ENCODE data around the gene CHCHD6. TPM values are rescaled to one million over a fixed set of nuclear protein-coding genes. Genes with fewer than 3 reads are reported as not detected.
A peak's percentile ranks its signal among the peaks of the same experiment; 100 is the strongest.

CHCHD6 gene, protein sequence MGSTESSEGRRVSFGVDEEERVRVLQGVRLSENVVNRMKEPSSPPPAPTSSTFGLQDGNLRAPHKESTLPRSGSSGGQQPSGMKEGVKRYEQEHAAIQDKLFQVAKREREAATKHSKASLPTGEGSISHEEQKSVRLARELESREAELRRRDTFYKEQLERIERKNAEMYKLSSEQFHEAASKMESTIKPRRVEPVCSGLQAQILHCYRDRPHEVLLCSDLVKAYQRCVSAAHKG
- 1 to 10 TPM; 2.0 to 2.9 TPM for total RNA-seq
- 1 to 10 TPM; 4.9 to 5.1 TPM for polyA plus RNA-seq

DNA sequence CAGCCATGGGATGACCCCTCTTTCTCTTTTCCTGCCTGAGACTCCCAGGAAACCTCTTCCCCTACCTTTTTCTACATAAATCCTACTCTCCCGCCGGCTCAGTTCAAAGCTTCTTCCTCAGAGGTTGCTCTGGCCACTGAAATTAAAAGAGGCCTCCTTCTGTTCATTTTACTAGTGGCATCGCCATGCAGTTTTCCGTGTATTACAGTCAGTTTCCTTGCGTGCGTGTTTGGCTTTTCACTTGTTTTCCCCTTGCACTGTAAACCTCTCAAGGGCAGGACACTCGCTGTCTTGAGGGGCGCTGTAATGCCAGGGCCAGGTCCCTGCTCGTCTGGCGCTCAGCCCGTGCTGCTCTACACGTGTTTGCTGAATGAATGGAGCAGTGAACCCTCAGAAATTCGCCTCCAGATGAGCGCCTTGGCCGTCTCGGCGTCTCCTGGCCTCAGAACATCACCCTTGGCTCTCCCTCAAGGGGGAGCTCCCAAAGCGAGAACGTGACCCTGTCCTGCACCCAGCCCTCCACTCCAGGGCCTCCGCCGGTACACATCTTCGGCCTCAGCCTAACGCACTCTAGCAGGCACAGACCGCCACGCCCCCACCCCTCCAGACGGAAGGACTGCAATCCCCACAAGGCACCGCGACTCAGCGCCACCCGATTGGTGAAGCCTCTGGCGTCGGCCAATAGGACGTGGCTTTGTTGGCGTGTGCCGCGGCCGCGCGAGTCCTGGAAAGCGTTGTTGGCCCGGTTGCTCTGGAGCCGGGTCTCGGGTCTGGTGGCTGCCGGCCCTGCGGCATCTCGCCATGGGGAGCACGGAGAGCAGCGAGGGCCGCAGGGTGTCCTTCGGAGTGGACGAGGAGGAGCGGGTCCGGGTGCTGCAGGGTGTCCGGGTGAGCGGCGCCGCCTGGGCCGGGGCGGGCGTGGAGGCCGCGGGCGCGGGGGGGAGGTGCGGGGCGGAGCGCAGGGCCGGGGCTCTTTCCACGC lies at the start of gene CHCHD6:
Gene CHCHD6 (plus strand): TSS at position 729 of the 982 bp plus-strand sequence. CDS start 73 bp downstream, at position 802.
- H3K27ac ChIP-seq (ENCODE audit: low read depth in 1 of 2, low read length in 2 of 2) = no peak within 1 kb of the TSS
- peak within 1 kb of the TSS in 1 of 2 donors; percentile 13 for H3K9ac ChIP-seq (ENCODE audit: low read depth in 1 of 2, low read length in 2 of 2)
- WGBS = 5% methylated on average over 69 of the region's 69 CpGs
- peaks cover 8 to 18% (median 11%) of the 10 kb centered on the region in 4 donors for H3K4me1 ChIP-seq (ENCODE audit: control insufficient read depth in 4 of 4, insufficient read depth in 4 of 4, low read length in 3 of 4)
- H3K9me3 ChIP-seq (ENCODE audit: control insufficient read depth in 4 of 4, low read length in 3 of 4) = no peaks in the 10 kb centered on the region
- H3K27me3 ChIP-seq (ENCODE audit: control insufficient read depth in 4 of 4, insufficient read depth in 4 of 4, low read length in 3 of 4) = no peaks in the 10 kb centered on the region
- TF ChIP-seq, protein P1, sequence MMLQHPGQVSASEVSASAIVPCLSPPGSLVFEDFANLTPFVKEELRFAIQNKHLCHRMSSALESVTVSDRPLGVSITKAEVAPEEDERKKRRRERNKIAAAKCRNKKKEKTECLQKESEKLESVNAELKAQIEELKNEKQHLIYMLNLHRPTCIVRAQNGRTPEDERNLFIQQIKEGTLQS (IDR thresholded peaks at IDR 0.05) = no peak
- peak; percentile 100 for TF ChIP-seq SP1 (IDR thresholded peaks at IDR 0.05)
- peak within 1 kb of the TSS; percentile 63 to 82 (median 82) for H3K4me3 ChIP-seq (ENCODE audit: low read depth in 1 of 3, low read length in 3 of 3)
- H3K36me3 ChIP-seq (ENCODE audit: control insufficient read depth in 4 of 4, insufficient read depth in 3 of 4, low read depth in 1 of 4, low read length in 3 of 4) = no peaks in the 10 kb centered on the region
- DNase-seq (ENCODE audit: low spot score) = peak; percentile 94

- H3K4me1 ChIP-seq (ENCODE audit: control insufficient read depth in 4 of 4, insufficient read depth in 4 of 4, low read length in 3 of 4) = peaks cover 0 to 15% (median 8%) of the 10 kb centered on the region in 4 donors
- WGBS = under 1% methylated on average over 102 of the region's 102 CpGs
- TF ChIP-seq EGR1 (IDR thresholded peaks at IDR 0.05; ENCODE audit: low read depth in 2 of 2) = no peak
- no peak for TF ChIP-seq NR2F2 (IDR thresholded peaks at IDR 0.05)
- no peak for TF ChIP-seq RXRA (IDR thresholded peaks at IDR 0.05)
- TF ChIP-seq, protein P1 (IDR thresholded peaks at IDR 0.05) = no peak
- no peak for TF ChIP-seq TAF1 (conservative IDR thresholded peaks at IDR 0.05)
- TF ChIP-seq YY1 (IDR thresholded peaks at IDR 0.05) = no peak
- TF ChIP-seq FOXA1 (IDR thresholded peaks at IDR 0.05) = no peak
- TF ChIP-seq GABPA (IDR thresholded peaks at IDR 0.05 in 1 of 2, conservative IDR thresholded peaks at IDR 0.05 in 1 of 2) = no peak
- TF ChIP-seq, protein P2, sequence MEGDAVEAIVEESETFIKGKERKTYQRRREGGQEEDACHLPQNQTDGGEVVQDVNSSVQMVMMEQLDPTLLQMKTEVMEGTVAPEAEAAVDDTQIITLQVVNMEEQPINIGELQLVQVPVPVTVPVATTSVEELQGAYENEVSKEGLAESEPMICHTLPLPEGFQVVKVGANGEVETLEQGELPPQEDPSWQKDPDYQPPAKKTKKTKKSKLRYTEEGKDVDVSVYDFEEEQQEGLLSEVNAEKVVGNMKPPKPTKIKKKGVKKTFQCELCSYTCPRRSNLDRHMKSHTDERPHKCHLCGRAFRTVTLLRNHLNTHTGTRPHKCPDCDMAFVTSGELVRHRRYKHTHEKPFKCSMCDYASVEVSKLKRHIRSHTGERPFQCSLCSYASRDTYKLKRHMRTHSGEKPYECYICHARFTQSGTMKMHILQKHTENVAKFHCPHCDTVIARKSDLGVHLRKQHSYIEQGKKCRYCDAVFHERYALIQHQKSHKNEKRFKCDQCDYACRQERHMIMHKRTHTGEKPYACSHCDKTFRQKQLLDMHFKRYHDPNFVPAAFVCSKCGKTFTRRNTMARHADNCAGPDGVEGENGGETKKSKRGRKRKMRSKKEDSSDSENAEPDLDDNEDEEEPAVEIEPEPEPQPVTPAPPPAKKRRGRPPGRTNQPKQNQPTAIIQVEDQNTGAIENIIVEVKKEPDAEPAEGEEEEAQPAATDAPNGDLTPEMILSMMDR (IDR thresholded peaks at IDR 0.05; ENCODE audit: low read depth, low read length, missing input control) = no peak
- H3K9ac ChIP-seq (ENCODE audit: low read depth in 1 of 2, low read length in 2 of 2) = peak within 1 kb of the TSS; percentile 79 to 97
- no peaks in the 10 kb centered on the region for H3K36me3 ChIP-seq (ENCODE audit: control insufficient read depth in 4 of 4, insufficient read depth in 3 of 4, low read depth in 1 of 4, low read length in 3 of 4)
- H3K27ac ChIP-seq (ENCODE audit: low read depth in 1 of 2, low read length in 2 of 2) = peak within 1 kb of the TSS; percentile 83 to 84
- H3K4me3 ChIP-seq (ENCODE audit: low read depth in 1 of 3, low read length in 3 of 3) = peak within 1 kb of the TSS; percentile 88 to 97 (median 94)
- peaks cover 0 to 5% (median 3%) of the 10 kb centered on the region in 4 donors for H3K9me3 ChIP-seq (ENCODE audit: control insufficient read depth in 4 of 4, low read length in 3 of 4)
- DNase-seq (ENCODE audit: low spot score) = peak; percentile 83
- H3K27me3 ChIP-seq (ENCODE audit: control insufficient read depth in 4 of 4, insufficient read depth in 4 of 4, low read length in 3 of 4) = no peaks in the 10 kb centered on the region
These were observed 49.3 kb upstream of the CHCHD6 start, which contains the start of gene TXNRD3 for GRCh38 chr3:126654571-126655383. Gene TXNRD3 (minus strand): TSS chr3:126655124.

GRCh38 chr3:126655887-126656286 lies 48.2 kb upstream of the CHCHD6 start:
- H3K36me3 ChIP-seq (ENCODE audit: control insufficient read depth in 4 of 4, insufficient read depth in 3 of 4, low read depth in 1 of 4, low read length in 3 of 4) = no peaks in the 10 kb centered on the region
- 93% methylated on average over 11 of the region's 11 CpGs for WGBS
- H3K9me3 ChIP-seq (ENCODE audit: control insufficient read depth in 4 of 4, low read length in 3 of 4) = peaks cover 0 to 5% (median 3%) of the 10 kb centered on the region in 4 donors
- H3K27ac ChIP-seq (ENCODE audit: low read depth in 1 of 2, low read length in 2 of 2) = no peak overlapping the region
- peaks cover 0 to 15% (median 8%) of the 10 kb centered on the region in 4 donors for H3K4me1 ChIP-seq (ENCODE audit: control insufficient read depth in 4 of 4, insufficient read depth in 4 of 4, low read length in 3 of 4)
- no peak for DNase-seq (ENCODE audit: low spot score)
- no peaks in the 10 kb centered on the region for H3K27me3 ChIP-seq (ENCODE audit: control insufficient read depth in 4 of 4, insufficient read depth in 4 of 4, low read length in 3 of 4)
- no peak overlapping the region for H3K9ac ChIP-seq (ENCODE audit: low read depth in 1 of 2, low read length in 2 of 2)
- no peak overlapping the region for H3K4me3 ChIP-seq (ENCODE audit: low read depth in 1 of 3, low read length in 3 of 3)
- TF ChIP-seq FOXA1 (IDR thresholded peaks at IDR 0.05) = no peak
- TF ChIP-seq, protein P1 (IDR thresholded peaks at IDR 0.05) = no peak
- TF ChIP-seq, protein P3, sequence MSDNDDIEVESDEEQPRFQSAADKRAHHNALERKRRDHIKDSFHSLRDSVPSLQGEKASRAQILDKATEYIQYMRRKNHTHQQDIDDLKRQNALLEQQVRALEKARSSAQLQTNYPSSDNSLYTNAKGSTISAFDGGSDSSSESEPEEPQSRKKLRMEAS (IDR thresholded peaks at IDR 0.05) = no peak
- no peak for TF ChIP-seq NR2F2 (IDR thresholded peaks at IDR 0.05)
- TF ChIP-seq YY1 (IDR thresholded peaks at IDR 0.05) = no peak
- TF ChIP-seq, protein P2 (IDR thresholded peaks at IDR 0.05; ENCODE audit: low read depth, low read length, missing input control) = no peak
- no peak for TF ChIP-seq SP1 (IDR thresholded peaks at IDR 0.05)
- no peak for TF ChIP-seq FOXA2 (IDR thresholded peaks at IDR 0.05)
- no peak for TF ChIP-seq RAD21 (IDR thresholded peaks at IDR 0.05)
- TF ChIP-seq HNF4A (conservative IDR thresholded peaks at IDR 0.05) = no peak
- no peak for TF ChIP-seq RXRA (IDR thresholded peaks at IDR 0.05)
- TF ChIP-seq JUND (IDR thresholded peaks at IDR 0.05) = no peak

Data from liver (tissue), 9 donors.